CD4-positive, alpha-beta memory T cell (primary cell): Measurements from ENCODE around the gene TNFRSF11A. TPM values are rescaled to one million over a fixed set of nuclear protein-coding genes. Genes with fewer than 3 reads are reported as not detected.

Experiments used
- CTCF ChIA-PET: fragments of 350-600 bp; sonication (Branson Sonifier 250); formaldehyde crosslinking; loops from one replicate; lab custom pipeline; 2021; ENCODE audit warnings: inconsistent platforms; ENCODE audit not compliant: partially characterized antibody; lab: Charles Lee
- POLR2A ChIA-PET: fragments of 350-600 bp; sonication (Branson Sonifier 250); formaldehyde crosslinking; loops from one replicate; lab custom pipeline; 2021; ENCODE audit not compliant: partially characterized antibody; lab: Charles Lee
- DNase-seq, 5 donors: peaks; one replicate each; pipeline versions ENCODE4 v3.0.0 to v3.0.0-alpha.2; 2020 to 2022; ENCODE audit warnings: mixed read lengths in 1 of 5
- H3K27ac ChIP-seq: one replicate; pipeline ENCODE4 v1.7.0; 2013; ENCODE audit warnings: low read depth, low read length
- H3K27me3 ChIP-seq: 2 replicates; pipeline ENCODE4 v1.7.0; 2013; ENCODE audit warnings: mild to moderate bottlenecking, low read length, moderate library complexity; ENCODE audit not compliant: insufficient read depth
- H3K36me3 ChIP-seq: 2 replicates; pipeline ENCODE4 v1.7.0; 2013; ENCODE audit warnings: mild to moderate bottlenecking, low read length, moderate library complexity; ENCODE audit not compliant: insufficient read depth
- H3K4me1 ChIP-seq: 2 replicates; pipeline ENCODE4 v1.7.0; 2013; ENCODE audit warnings: mild to moderate bottlenecking, low read length, moderate library complexity; ENCODE audit not compliant: insufficient read depth
- H3K4me3 ChIP-seq, 2 donors: one replicate each; pipeline ENCODE4 v1.7.0; 2013; ENCODE audit warnings: low read length in 2 of 2, mild to moderate bottlenecking in 1 of 2
- H3K9me3 ChIP-seq, 2 donors: one replicate each; pipeline ENCODE4 v1.7.0; 2013; ENCODE audit warnings: low read length in 2 of 2, control low read depth in 1 of 2; ENCODE audit not compliant: control insufficient read depth in 1 of 2
- H3K27ac Mint-ChIP-seq, 7 donors: one replicate each; pipeline ENCODE4 v1.8.0; 2020 to 2021; ENCODE audit warnings: mixed read lengths in 7 of 7, mild to moderate bottlenecking in 6 of 7, inconsistent platforms in 3 of 7, moderate library complexity in 3 of 7
- H3K27me3 Mint-ChIP-seq, 2 donors: one replicate each; pipeline ENCODE4 v1.8.0; 2020 to 2021; ENCODE audit warnings: mixed read lengths in 2 of 2
- H3K36me3 Mint-ChIP-seq, 2 donors: one replicate each; pipeline ENCODE4 v1.8.0; 2020 to 2021; ENCODE audit warnings: mixed read lengths in 2 of 2, inconsistent platforms in 1 of 2, mild to moderate bottlenecking in 1 of 2
- H3K4me1 Mint-ChIP-seq, 4 donors: one replicate each; pipeline ENCODE4 v1.8.0; 2020 to 2021; ENCODE audit warnings: mixed read lengths in 4 of 4, mild to moderate bottlenecking in 1 of 4
- H3K4me3 Mint-ChIP-seq, 8 donors: one replicate each; pipeline ENCODE4 v1.8.0; 2020 to 2021; ENCODE audit warnings: mixed read lengths in 8 of 8, mild to moderate bottlenecking in 7 of 8, moderate library complexity in 6 of 8, inconsistent platforms in 3 of 8
- H3K9me3 Mint-ChIP-seq, 8 donors: one replicate each; pipeline ENCODE4 v1.8.0; 2020 to 2021; ENCODE audit warnings: mixed read lengths in 8 of 8, mild to moderate bottlenecking in 5 of 8, inconsistent platforms in 3 of 8, moderate library complexity in 1 of 8
- intact Hi-C: fragments of 100-400 bp; cut with micrococcal nuclease; formaldehyde crosslinking; loops from one replicate; pipeline ENCODE4 v1.15.1; 2023
- polyA plus RNA-seq, 2 donors: library from polyadenylated mRNA; unstranded; fragments of 300-500 nt; fragmentation: Illumina TruSeq; gene quantifications; one replicate each; pipeline ENCODE4 v1.2.3, GENCODE V29; 2021
- total RNA-seq, 2 experiments: library from RNA; stranded (reverse); gene quantifications; one replicate each; pipeline ENCODE4 v1.2.3, GENCODE V29; 2021

TNFRSF11A gene
- total and polyA plus RNA-seq, 4 experiments from 2014 or later, result 0.49 to 6.5 (median 1.3) TPM

DNA sequence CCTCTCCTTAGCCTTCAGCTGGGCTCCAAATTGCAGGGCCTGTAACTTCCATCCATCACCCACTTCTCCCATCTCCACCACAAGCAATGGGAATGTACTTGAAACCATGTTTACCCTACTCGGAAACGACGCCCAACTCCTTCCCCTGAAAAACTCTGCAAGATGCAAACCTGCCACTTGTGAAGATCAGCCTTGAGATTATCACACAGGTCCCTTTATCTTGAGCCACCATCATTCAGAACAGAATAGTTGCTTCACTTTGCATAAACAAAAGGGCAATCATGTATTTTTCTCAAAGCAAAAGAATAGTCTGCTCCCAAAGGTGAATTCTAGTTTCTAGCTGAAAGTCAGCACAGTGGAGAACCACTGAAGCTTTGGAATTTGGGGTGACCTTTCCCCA lies 75.8 kb downstream of the TNFRSF11A start:
- intact Hi-C loops, result no loop called here
- H3K4me3 Mint-ChIP-seq, result no peak overlapping the region

GRCh38 chr18:62402342-62402948 lies 77.3 kb downstream of the TNFRSF11A start:
- Histone ChIP-seq H3K27me3 (no peaks in the 10 kb centered on the region), H3K4me1 (no peaks in the 10 kb centered on the region), H3K36me3 (no peaks in the 10 kb centered on the region), H3K4me3 (no peak overlapping the region), H3K27ac (no peak overlapping the region), H3K9me3 (no peaks in the 10 kb centered on the region)
- DNase-seq, result no peak
- H3K4me3 Mint-ChIP-seq, result no peak overlapping the region
- intact Hi-C loops, result no loop called here
- peaks cover 2% of the 10 kb centered on the region in 2 donors for H3K27me3 Mint-ChIP-seq
- no peaks in the 10 kb centered on the region for H3K4me1 Mint-ChIP-seq
- H3K36me3 Mint-ChIP-seq, result no peaks in the 10 kb centered on the region
- no peak overlapping the region for H3K27ac Mint-ChIP-seq
- POLR2A ChIA-PET, result no interaction called here
- CTCF ChIA-PET, result no interaction called here
- H3K9me3 Mint-ChIP-seq, result no peaks in the 10 kb centered on the region

More for the DNA sequence above, 75.8 kb downstream of the TNFRSF11A start:
- Mint-ChIP-seq H3K27ac (no peak overlapping the region), H3K9me3 (no peaks in the 10 kb centered on the region), H3K27me3 (peaks cover 2% of the 10 kb centered on the region in 2 donors), H3K4me1 (no peaks in the 10 kb centered on the region), H3K36me3 (no peaks in the 10 kb centered on the region)
- Histone ChIP-seq H3K4me3 (no peak overlapping the region), H3K36me3 (no peaks in the 10 kb centered on the region), H3K9me3 (no peaks in the 10 kb centered on the region), H3K27me3 (no peaks in the 10 kb centered on the region), H3K4me1 (no peaks in the 10 kb centered on the region), H3K27ac (no peak overlapping the region)
- ChIA-PET CTCF (no interaction called here), POLR2A (no interaction called here)
- no peak for DNase-seq

DNA sequence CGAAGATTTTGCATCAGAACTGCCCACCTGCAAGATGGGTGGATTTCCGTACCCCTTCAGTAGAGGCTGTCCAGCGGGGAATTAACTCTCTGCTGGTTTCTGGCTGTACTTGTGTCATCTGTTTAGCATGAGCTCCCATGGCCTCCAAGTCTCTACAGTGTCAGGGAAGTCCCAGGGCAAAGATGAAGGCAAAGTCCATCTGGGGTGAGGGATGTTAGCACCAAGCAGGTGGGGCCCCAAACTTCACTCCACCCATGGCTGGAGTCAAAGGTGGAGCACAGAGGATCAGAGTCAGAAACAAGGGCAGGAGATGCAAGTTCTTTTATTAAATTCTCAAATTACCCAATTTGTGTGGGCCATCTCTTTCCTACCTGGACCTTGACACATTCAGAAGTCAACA lies 78.0 kb downstream of the TNFRSF11A start:
- H3K9me3 ChIP-seq, result no peaks in the 10 kb centered on the region
- intact Hi-C loops, result no loop called here
- Mint-ChIP-seq H3K36me3 (no peaks in the 10 kb centered on the region), H3K27ac (no peak overlapping the region), H3K27me3 (peaks cover 2% of the 10 kb centered on the region in 2 donors), H3K9me3 (no peaks in the 10 kb centered on the region), H3K4me3 (no peak overlapping the region), H3K4me1 (no peaks in the 10 kb centered on the region)
- H3K27me3 ChIP-seq, result no peaks in the 10 kb centered on the region
- ChIA-PET POLR2A (no interaction called here), CTCF (no interaction called here)
- H3K4me3 ChIP-seq, result no peak overlapping the region
- H3K27ac ChIP-seq, result no peak overlapping the region
- no peaks in the 10 kb centered on the region for H3K36me3 ChIP-seq
- no peaks in the 10 kb centered on the region for H3K4me1 ChIP-seq
- DNase-seq, result no peak

DNA sequence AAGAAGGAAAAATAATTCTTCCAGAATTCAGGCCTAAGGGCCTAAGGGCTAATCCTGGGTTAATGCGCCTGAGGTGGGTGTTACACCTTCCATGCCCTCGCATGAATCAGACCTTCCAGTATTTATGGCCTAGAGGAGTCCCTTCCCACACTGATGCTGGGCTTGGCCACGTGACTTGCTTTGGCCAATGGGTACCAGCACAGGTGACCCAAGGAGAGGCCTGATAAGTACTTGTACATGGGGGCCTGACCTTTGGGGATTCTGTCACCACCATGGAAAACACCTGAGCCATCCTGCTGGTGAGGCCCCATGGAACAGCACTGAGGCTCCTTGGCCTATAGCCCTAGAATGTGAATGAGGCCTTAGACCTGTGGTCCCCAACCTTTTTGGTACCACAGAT lies 79.8 kb downstream of the TNFRSF11A start:
- ChIA-PET CTCF (no interaction called here), POLR2A (no interaction called here)
- H3K4me1 Mint-ChIP-seq, result no peaks in the 10 kb centered on the region

GRCh38 chr18:62407660-62408059 lies 82.5 kb downstream of the TNFRSF11A start:
- DNase-seq, result no peak
- no peaks in the 10 kb centered on the region for H3K4me1 ChIP-seq
- Mint-ChIP-seq H3K27me3 (peaks cover 2 to 8% of the 10 kb centered on the region in 2 donors), H3K27ac (no peak overlapping the region), H3K4me3 (no peak overlapping the region), H3K9me3 (peaks cover 0 to 19% (median 12%) of the 10 kb centered on the region in 8 donors), H3K36me3 (no peaks in the 10 kb centered on the region), H3K4me1 (no peaks in the 10 kb centered on the region)
- H3K27ac ChIP-seq, result no peak overlapping the region
- no peaks in the 10 kb centered on the region for H3K9me3 ChIP-seq
- ChIA-PET POLR2A (interaction anchor here (0.9 kb wide), 1 partner anchor 13 kb away, joined by 4 read pairs; no protein-coding TSS in a partner anchor), CTCF (interaction anchor here (0.9 to 1.6 kb wide), 2 partner anchors 23 to 176 kb away, joined by 3 read pairs; no protein-coding TSS in a partner anchor)
- no peak overlapping the region for H3K4me3 ChIP-seq
- intact Hi-C loops, result no loop called here
- H3K36me3 ChIP-seq, result no peaks in the 10 kb centered on the region
- H3K27me3 ChIP-seq, result no peaks in the 10 kb centered on the region

More for the DNA sequence above, 79.8 kb downstream of the TNFRSF11A start:
- H3K27ac Mint-ChIP-seq, result no peak overlapping the region
- H3K27me3 Mint-ChIP-seq, result peaks cover 4 to 5% of the 10 kb centered on the region in 2 donors
- no peak for DNase-seq
- no peak overlapping the region for H3K4me3 Mint-ChIP-seq
- Histone ChIP-seq H3K4me1 (no peaks in the 10 kb centered on the region), H3K9me3 (no peaks in the 10 kb centered on the region), H3K4me3 (no peak overlapping the region), H3K27ac (no peak overlapping the region), H3K36me3 (no peaks in the 10 kb centered on the region), H3K27me3 (no peaks in the 10 kb centered on the region)
- intact Hi-C loops, result no loop called here
- H3K9me3 Mint-ChIP-seq, result no peaks in the 10 kb centered on the region
- no peaks in the 10 kb centered on the region for H3K36me3 Mint-ChIP-seq

DNA sequence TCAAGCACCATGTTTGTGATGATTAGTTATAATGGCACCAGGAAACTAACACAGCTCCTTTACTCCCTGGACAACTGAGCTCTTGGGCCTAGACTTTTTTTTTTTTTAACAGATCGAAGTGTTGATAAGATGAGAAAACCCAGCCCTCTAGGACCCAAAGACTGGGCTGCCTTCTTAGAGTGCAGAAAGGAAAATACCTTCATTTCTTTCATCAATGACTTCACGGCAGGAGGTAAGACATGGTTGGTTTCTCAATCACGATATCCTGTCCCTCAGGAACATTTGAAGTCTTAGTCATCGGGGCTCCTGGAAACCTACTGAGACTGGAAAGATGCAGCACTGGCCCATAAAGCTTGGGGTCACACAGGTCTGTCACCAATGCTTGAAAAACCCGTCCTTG lies 84.7 kb downstream of the TNFRSF11A start:
- no peak overlapping the region for H3K27ac Mint-ChIP-seq
- peaks cover 8 to 22% of the 10 kb centered on the region in 2 donors for H3K27me3 Mint-ChIP-seq
- Histone ChIP-seq H3K27me3 (no peaks in the 10 kb centered on the region), H3K36me3 (no peaks in the 10 kb centered on the region), H3K27ac (no peak overlapping the region), H3K4me3 (no peak overlapping the region), H3K9me3 (no peaks in the 10 kb centered on the region), H3K4me1 (no peaks in the 10 kb centered on the region)
- no peak for DNase-seq
- H3K36me3 Mint-ChIP-seq, result no peaks in the 10 kb centered on the region
- intact Hi-C loops, result no loop called here
- no peak overlapping the region for H3K4me3 Mint-ChIP-seq
- peaks cover 0 to 2% (median 0%) of the 10 kb centered on the region in 4 donors for H3K4me1 Mint-ChIP-seq
- ChIA-PET CTCF (interaction anchor here (0.7 kb wide), 1 partner anchor 8 kb away, joined by 3 read pairs; no protein-coding TSS in a partner anchor), POLR2A (no interaction called here)
- peaks cover 0 to 19% (median 12%) of the 10 kb centered on the region in 8 donors for H3K9me3 Mint-ChIP-seq

GRCh38 chr18:62412231-62412979 lies 87.3 kb downstream of the TNFRSF11A start:
- CTCF ChIA-PET, result no interaction called here

More at GRCh38 chr18:62412231-62412979, 87.3 kb downstream of the TNFRSF11A start:
- POLR2A ChIA-PET, result no interaction called here
- intact Hi-C loops, result no loop called here
- no peak overlapping the region for H3K4me3 ChIP-seq
- Mint-ChIP-seq H3K9me3 (peaks cover 0 to 19% (median 12%) of the 10 kb centered on the region in 8 donors), H3K4me3 (no peak overlapping the region), H3K27me3 (peaks cover 13 to 28% of the 10 kb centered on the region in 2 donors), H3K27ac (no peak overlapping the region), H3K4me1 (peaks cover 0 to 2% (median 0%) of the 10 kb centered on the region in 4 donors), H3K36me3 (no peaks in the 10 kb centered on the region)
- H3K27ac ChIP-seq, result no peak overlapping the region
- no peaks in the 10 kb centered on the region for H3K4me1 ChIP-seq
- DNase-seq, result no peak
- no peaks in the 10 kb centered on the region for H3K27me3 ChIP-seq
- H3K9me3 ChIP-seq, result no peaks in the 10 kb centered on the region
- H3K36me3 ChIP-seq, result no peaks in the 10 kb centered on the region
